Hematopoietic multipotent progenitor cell treated with erythropoietin and hydrocortisone succinate and interleukin-3 and kit ligand, for 6 days (in vitro differentiated cells): ENCODE data around the gene KRT27.

Source experiments
- DNase-seq: peaks from one replicate; pipeline ENCODE4 v3.0.0-alpha.2; 2015

The KRT27 gene

GRCh38 chr17:40809721-40810421 is 27.5 kb upstream of the KRT27 start:
- no peak for DNase-seq

- DNase-seq: no peak
Measured at GRCh38 chr17:40806131-40806530, 23.8 kb upstream of the KRT27 start.

- peak; percentile 87 for DNase-seq
Measured at GRCh38 chr17:40803617-40804082, 21.3 kb upstream of the KRT27 start.

- no peak for DNase-seq
Measured at GRCh38 chr17:40801157-40801556, 18.8 kb upstream of the KRT27 start.

GRCh38 chr17:40800381-40800780 is 18.0 kb upstream of the KRT27 start:
- no peak for DNase-seq

- DNase-seq: no peak
Measured at GRCh38 chr17:40799859-40800258, 17.5 kb upstream of the KRT27 start, which contains the start of gene KRT28. KRT28 (minus strand) TSS chr17:40799959; CDS start chr17:40799893, 66 bp downstream.

GRCh38 chr17:40796846-40797245 is 14.5 kb upstream of the KRT27 start:
- DNase-seq: no peak

GRCh38 chr17:40795019-40795667 is 12.8 kb upstream of the KRT27 start:
- DNase-seq: no peak

- peak; percentile 7 for DNase-seq
Measured at GRCh38 chr17:40794466-40794865, 12.1 kb upstream of the KRT27 start.

- DNase-seq: no peak
Measured at GRCh38 chr17:40793832-40794231, 11.5 kb upstream of the KRT27 start.

GRCh38 chr17:40791787-40792436 is 9.6 kb upstream of the KRT27 start:
- peak; percentile 19 for DNase-seq

- no peak for DNase-seq
Measured at GRCh38 chr17:40791111-40791510, 8.8 kb upstream of the KRT27 start.

GRCh38 chr17:40779181-40779909 is 3.0 kb downstream of the KRT27 start:
- peak; percentile 3 for DNase-seq

GRCh38 chr17:40778461-40778860 is 3.9 kb downstream of the KRT27 start:
- no peak for DNase-seq

- DNase-seq: no peak
Measured at GRCh38 chr17:40777971-40778370, 4.4 kb downstream of the KRT27 start.

- DNase-seq: no peak
Measured at GRCh38 chr17:40777459-40777858, 4.9 kb downstream of the KRT27 start.

- no peak for DNase-seq
Measured at GRCh38 chr17:40775945-40776344, 6.4 kb downstream of the KRT27 start.

- no peak for DNase-seq
Measured at GRCh38 chr17:40772101-40772500, 10.2 kb downstream of the KRT27 start, which contains the start of gene KRT26. KRT26 (minus strand) TSS chr17:40772201; CDS start chr17:40772113, 88 bp downstream.

GRCh38 chr17:40765657-40766056 is 16.7 kb downstream of the KRT27 start:
- DNase-seq: no peak

- no peak for DNase-seq
Measured at GRCh38 chr17:40763752-40764151, 18.6 kb downstream of the KRT27 start.

GRCh38 chr17:40760105-40761016 is 22.0 kb downstream of the KRT27 start:
- no peak for DNase-seq

- DNase-seq: no peak
Measured at GRCh38 chr17:40755231-40755630, 27.1 kb downstream of the KRT27 start, which contains the start of gene KRT25. KRT25 (minus strand) TSS chr17:40755331; CDS start chr17:40755271, 60 bp downstream.
